ENCODE results near the gene TUG1.

The TUG1 gene

GRCh38 chr22:30926706-30927105 is 42.4 kb upstream of the TUG1 start:
- TF ChIP-seq CTCF (conservative IDR thresholded peaks at IDR 0.05; ENCODE audit: low read length), result no peak
- DNase-seq (ENCODE audit: low read depth), result no peak
- H3K4me3 ChIP-seq (ENCODE audit: low read length), result no peak overlapping the region

DNA sequence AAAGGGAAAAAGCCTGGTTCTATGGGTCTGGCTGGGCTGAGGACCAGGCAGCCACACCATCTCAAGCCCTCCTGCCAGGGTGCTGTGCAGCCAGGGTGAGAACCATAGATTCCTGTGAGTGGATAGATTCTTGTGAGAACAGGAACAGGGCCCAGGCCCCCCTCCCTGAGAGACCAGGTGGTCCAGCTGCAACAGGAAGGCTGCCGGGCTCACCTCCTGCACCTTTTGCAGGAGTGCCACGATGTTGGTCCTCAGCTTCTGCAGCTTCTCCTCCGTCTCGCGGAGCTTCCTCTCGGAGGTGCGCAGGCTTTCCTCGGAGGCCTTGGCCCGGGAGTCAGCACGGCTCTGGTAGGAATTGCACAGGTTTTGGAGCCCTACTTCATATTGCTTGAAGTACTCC is 41.3 kb upstream of the TUG1 start:
- no peak for DNase-seq (ENCODE audit: low read depth)
- no peak overlapping the region for H3K4me3 ChIP-seq (ENCODE audit: low read length)
- no peak for TF ChIP-seq CTCF (conservative IDR thresholded peaks at IDR 0.05; ENCODE audit: low read length)

GRCh38 chr22:30928401-30928800 is 40.7 kb upstream of the TUG1 start:
- TF ChIP-seq CTCF (conservative IDR thresholded peaks at IDR 0.05; ENCODE audit: low read length), result no peak
- DNase-seq (ENCODE audit: low read depth), result no peak
- no peak overlapping the region for H3K4me3 ChIP-seq (ENCODE audit: low read length)

DNA sequence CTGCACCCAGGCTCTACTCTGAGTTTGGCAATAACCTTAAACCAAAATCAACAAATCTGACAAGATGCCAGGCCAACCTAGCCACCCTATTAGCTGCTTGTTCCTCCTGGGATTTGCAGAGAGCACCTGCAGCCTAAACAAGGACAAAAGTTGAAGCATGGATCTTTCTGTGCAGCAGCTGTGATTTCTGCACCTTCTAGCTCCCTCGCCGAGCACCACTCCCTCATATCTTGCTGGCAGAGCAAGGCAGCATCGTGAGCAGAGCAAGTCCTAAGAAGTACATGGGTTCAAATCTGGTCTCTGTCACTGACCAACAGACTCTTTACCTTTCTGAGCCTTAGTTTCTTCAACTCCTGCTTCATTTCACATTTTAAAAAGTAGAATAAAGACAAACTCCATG is 38.8 kb upstream of the TUG1 start:
- no peak for TF ChIP-seq CTCF (conservative IDR thresholded peaks at IDR 0.05; ENCODE audit: low read length)
- no peak for DNase-seq (ENCODE audit: low read depth)
- no peak overlapping the region for H3K4me3 ChIP-seq (ENCODE audit: low read length)

GRCh38 chr22:30931541-30932300 is 37.3 kb upstream of the TUG1 start:
- DNase-seq (ENCODE audit: low read depth), result no peak
- H3K4me3 ChIP-seq (ENCODE audit: low read length), result no peak overlapping the region
- TF ChIP-seq CTCF (conservative IDR thresholded peaks at IDR 0.05; ENCODE audit: low read length), result no peak

- H3K4me3 ChIP-seq (ENCODE audit: low read length), result no peak overlapping the region
- no peak for DNase-seq (ENCODE audit: low read depth)
- TF ChIP-seq CTCF (conservative IDR thresholded peaks at IDR 0.05; ENCODE audit: low read length), result no peak
Observed at GRCh38 chr22:30932661-30933060, 36.4 kb upstream of the TUG1 start.

DNA sequence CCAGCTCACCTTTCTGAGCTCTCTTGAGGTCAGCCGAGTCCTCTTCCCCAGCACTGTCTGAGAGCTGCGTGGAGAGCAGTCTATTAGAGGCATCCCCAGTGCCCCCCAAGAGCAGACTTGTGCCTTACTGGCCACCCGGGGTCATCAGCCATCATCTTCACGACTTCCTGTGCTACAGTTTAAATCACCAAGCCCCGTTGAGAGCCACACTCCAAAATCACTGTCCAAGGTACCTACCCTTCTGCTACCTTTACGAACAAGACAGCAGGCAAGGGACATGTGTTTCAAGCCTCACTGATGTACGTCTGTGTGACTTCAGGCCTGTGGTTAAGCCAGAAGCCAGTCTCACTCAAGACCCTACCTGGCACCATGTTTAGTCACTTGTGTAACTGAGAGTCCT is 35.6 kb upstream of the TUG1 start:
- H3K4me3 ChIP-seq (ENCODE audit: low read length), result no peak overlapping the region
- DNase-seq (ENCODE audit: low read depth), result no peak
- no peak for TF ChIP-seq CTCF (conservative IDR thresholded peaks at IDR 0.05; ENCODE audit: low read length)

All from AG10803 (cell line).